HG03103 (cell line): Measurements from ENCODE around the gene EYA2.

Experiments
- ATAC-seq: cut with Tn5 transposase; IDR thresholded peaks from one replicate; pipeline ENCODE4 v1.9.1; 2021; ENCODE audit warnings: low read depth; ENCODE audit not compliant: unreplicated experiment

Gene EYA2

DNA sequence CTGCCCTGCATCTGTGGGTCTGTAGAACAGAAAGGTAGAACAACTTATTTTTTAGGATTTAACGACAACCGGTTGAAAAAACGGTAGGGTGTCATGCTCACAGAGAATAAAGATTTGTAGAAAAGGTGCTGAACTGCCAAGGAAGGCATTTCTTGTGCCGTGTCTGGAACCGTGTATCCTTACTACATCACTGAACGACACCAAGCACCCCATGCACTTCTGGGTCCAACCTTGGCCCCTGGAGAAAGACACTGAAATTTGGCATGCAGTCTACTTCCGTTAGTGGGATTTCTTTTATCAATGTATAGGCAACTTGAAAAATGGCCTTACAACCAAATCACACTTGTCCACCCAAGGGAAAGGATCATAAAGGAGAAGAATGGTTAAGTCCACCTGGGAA, 316.4 kb downstream of the EYA2 start:
- ATAC-seq, result no peak

GRCh38 chr20:47212606-47213207, 318.1 kb downstream of the EYA2 start:
- no peak for ATAC-seq

GRCh38 chr20:47213966-47214365, 319.3 kb downstream of the EYA2 start:
- no peak for ATAC-seq

GRCh38 chr20:47215653-47216397, 321.2 kb downstream of the EYA2 start:
- ATAC-seq, result no peak

GRCh38 chr20:47216819-47217410, 322.3 kb downstream of the EYA2 start:
- ATAC-seq, result no peak

GRCh38 chr20:47217482-47218446, 323.1 kb downstream of the EYA2 start:
- ATAC-seq, result no peak

DNA sequence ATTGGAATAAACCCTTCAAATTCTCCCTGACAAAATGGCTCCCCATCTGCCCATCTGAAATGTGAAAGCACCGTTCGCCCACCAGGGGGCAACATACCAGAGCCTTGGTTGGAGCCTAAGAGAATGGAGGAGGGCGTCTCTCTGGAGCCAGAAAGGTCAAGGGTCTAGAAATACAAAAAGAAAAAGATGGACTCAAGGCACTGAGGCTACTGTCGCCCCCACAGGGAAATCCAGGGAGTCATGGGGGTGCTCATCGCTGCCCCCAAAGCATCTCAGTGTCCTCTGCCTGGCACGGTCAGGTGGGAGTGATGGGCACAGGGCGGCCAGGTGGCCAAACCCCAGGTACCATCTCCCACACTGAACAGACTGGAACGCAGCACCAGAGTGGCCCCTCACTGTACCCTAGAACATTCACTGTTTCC, 325.5 kb downstream of the EYA2 start:
- ATAC-seq, result no peak

GRCh38 chr20:47221036-47221625, 326.5 kb downstream of the EYA2 start:
- no peak for ATAC-seq

- no peak for ATAC-seq
Observed at GRCh38 chr20:47222468-47223119, 328.0 kb downstream of the EYA2 start.

DNA sequence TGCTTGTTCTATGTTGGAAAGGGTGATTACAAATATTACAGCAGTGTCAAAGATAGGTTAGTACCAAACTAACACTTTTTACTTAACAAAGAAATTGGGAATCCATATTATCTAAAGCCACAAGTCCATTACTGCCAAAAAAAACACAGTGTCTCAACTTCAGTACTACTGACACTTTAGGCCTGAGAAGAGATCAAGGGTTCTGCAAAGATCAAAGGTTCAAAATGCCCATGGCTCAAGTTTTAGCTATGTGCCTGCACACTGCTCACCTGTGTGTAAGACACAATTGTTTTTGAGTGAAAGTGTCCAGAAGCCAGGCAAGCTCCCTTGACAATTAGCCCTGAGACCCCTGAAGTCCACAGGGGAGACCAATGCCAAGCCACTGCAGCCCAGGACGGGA, 329.3 kb downstream of the EYA2 start:
- no peak for ATAC-seq

DNA sequence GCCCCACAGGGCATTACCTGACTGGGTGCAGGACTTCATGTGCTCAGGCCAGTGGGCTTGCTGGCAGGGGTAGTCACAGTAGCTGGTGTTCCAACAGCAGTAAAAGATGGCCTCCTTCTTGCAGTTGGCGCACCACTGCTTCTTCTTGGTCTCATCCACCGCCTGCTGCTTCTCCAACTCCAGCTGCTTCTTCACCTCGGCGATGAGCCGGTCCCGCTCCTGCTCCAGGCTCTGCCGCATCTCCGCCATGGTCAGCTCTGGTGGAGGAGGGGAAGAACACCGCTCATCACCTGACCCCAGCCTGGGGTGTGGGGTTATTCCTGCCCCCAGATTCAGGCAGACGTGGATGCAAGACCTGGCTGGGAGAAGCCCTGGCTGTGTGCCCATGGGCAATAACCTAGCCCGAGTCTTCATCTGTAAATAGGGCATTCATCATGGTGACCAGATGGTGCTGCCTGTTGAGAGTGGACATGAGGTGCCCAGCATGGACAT, 329.7 kb downstream of the EYA2 start:
- ATAC-seq, result no peak

GRCh38 chr20:47224857-47225256, 330.2 kb downstream of the EYA2 start:
- no peak for ATAC-seq

- no peak for ATAC-seq
Observed at GRCh38 chr20:47225458-47225857, 330.8 kb downstream of the EYA2 start.

- no peak for ATAC-seq
Observed at GRCh38 chr20:47227119-47227518, 332.5 kb downstream of the EYA2 start.

DNA sequence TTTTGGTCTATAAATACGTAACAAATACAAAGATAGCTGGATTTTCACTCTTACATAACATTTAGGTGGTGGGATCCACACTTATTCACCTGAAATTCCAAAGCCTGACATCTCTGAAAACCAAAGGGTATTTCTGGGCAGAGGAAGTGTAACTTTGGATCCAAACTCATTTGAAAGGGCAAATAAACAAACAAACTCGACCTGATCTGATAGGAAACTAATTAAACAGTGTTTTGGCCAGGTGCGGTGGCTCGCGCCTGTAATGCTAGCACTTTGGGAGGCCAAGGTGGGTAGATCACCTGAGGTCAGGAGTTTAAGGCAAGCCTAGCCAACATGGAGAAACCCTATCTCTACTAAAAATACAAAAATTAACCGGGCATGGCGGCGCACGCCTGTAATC, 332.9 kb downstream of the EYA2 start:
- ATAC-seq, result no peak

DNA sequence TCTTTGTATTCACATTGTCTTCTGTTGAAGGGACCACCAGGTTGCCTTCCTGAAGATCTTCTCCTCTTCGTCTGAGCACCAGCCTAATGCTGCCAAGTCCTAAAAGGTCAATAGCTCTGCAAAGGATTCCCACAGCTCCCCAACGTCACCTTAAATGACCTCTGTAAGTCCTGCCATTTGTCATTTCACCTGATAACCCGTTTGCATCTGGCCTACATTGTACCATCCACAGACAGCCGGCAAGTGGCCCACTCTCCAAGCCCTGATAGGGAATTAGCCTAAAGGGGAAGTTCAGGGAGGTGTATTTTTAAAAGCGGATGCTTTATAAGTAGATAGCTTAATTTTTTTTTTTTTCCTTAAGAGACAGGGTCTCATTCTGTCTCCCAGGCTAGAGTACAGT, 334.0 kb downstream of the EYA2 start:
- ATAC-seq, result no peak

DNA sequence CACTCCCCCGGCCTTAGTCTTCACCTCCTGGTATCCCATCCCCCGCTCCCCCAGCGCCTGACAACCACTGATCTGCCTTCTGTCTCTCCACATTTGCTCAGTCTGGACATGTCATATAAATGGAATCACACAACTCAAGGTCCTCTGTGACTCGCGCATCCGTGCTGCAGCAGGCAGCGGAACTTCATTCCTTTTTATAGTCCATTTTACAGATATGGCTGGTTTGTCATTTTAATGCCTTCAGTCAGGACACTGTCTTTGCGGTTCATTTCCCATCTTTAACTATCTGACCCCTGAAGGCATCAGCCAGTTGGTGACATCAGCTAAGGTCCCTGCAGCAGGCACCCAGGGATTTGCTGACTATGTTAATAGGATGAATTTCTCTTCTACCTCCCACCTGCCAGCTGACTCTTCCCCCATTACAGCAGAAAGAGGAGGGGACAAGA, 336.2 kb downstream of the EYA2 start:
- ATAC-seq, result no peak

DNA sequence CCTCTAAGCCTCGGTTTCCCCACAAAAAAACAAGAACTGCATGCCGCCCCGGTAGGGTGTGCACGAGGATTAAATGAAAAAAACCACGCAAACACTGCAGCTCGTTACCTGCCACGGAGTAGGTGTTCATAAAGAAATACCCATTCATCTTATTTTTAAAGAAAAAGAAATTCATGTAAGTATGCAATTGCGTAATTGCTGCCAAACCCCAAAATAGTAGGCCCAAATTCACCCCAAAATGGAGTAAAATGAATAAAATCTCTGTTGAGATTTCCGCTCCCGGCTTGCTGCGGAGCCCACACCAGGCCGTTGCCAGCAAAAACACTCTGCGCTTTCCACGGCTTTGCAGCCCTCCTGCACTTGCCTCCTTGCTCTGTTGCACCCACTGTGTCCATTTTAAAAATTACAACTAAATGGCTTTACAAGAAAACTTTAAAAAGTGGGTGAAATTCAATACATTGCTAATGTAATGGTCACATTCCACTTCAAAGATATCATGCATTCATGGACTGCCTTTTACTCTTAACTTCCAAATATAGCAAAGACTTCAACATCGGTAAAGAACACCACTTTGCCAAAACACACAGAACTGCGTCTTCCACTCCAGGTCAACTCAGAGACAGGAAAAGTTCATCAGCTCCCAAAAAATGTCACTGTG, 336.9 kb downstream of the EYA2 start:
- no peak for ATAC-seq

- no peak for ATAC-seq
Observed at GRCh38 chr20:47232518-47232917, 337.9 kb downstream of the EYA2 start.
